GM18526 (cell line): ENCODE data around the gene UBE2D3.

Experiments
- POLR2A ChIP-seq: IDR thresholded peaks from 3 replicates; pipeline ENCODE4 v1.6.1; 2011; ENCODE audit not compliant: insufficient read length; ENCODE audit errors: extremely low read depth

The UBE2D3 gene

DNA sequence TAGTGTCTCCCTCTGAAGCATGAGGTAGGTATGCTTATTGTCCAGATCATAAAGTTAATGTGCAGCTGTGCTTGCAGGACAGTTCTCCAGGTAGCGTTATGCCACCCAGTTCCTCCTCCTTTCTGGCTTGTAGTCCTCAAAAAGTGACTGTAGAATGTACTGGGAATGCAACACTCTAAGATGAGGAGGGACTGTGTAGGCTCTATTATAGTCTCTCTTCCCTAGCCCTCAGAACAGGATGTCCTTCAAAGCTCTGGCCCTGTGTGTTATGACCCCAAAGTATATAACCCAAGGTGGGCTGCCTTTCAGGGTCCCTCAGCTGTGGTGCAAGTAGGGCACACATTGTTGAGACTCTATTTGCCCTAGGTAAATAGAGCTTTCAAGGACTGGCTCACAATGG, 45.8 kb downstream of the UBE2D3 start:
- TF ChIP-seq POLR2A = no peak

DNA sequence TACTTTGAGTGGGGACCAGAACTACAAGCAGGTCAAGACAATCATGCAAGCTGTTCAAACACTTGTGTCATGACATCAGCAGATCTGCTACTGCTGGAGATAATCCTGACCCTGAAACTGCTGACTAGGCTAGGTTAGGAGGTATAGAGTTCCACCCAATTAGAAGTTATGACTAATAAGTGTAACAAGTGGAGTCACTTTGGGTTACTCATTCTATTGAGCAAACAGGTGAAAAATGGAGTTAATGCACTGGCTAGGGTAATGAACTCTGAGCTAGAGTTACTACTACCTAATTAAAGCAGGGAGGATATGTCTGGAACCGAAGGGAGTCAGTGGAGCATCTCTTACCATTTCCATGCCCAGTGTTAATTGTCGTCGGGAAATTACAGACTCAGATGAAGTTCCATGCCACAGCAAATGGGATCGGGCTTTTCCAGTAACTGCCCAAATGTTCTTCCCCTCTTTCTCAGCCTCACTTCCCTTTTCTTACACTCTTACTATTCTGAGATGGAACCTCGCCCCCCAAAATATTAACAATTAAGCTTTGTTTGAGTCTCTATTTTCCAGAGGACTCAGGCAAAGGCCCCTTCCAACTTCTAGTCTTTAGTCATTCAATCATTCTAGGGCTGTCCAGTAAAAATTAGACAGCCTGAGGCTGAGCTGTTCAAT, 46.7 kb downstream of the UBE2D3 start:
- TF ChIP-seq POLR2A = no peak

- TF ChIP-seq POLR2A = no peak
Measured at GRCh38 chr4:102779204-102779603, 48.1 kb downstream of the UBE2D3 start.

DNA sequence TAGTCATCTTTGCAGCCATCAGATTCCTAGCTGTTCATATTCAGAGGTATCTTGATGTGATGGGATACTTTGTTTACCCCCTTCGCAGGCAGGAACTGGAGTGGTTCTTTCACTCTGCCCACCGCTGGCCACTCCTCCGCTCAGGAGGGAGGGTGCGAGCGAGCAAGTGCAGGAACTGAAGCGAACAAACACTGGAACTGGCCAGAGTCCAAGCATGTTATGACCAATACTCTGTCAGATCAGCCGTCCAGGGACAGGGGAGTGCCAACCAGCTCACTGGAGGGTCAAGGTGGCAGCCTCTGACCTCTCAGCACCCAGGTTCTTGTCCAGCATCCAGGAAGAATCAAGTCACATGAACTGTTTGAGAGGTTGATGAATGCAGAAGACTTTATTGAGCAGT, 48.6 kb downstream of the UBE2D3 start:
- no peak for TF ChIP-seq POLR2A

DNA sequence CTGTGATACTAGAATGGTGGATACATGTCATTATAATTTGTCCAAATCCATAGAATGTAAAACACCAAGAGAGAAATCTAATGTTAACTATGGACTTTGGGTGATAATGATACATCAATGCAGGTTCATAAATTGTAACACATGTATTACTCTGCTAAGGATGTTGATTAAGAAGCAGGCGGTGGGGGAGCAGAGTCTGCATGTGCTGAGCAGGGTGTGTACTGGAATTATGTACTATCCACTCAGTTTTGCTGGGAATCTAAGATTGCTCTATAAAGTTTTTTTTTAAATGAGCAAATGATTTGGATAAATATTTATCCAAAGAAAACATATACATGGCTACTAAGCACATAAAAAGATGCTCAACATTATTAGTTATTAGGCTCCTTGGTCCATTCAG, 51.5 kb downstream of the UBE2D3 start:
- no peak for TF ChIP-seq POLR2A

- TF ChIP-seq POLR2A = no peak
Measured at GRCh38 chr4:102774254-102774653, 53.1 kb downstream of the UBE2D3 start.

DNA sequence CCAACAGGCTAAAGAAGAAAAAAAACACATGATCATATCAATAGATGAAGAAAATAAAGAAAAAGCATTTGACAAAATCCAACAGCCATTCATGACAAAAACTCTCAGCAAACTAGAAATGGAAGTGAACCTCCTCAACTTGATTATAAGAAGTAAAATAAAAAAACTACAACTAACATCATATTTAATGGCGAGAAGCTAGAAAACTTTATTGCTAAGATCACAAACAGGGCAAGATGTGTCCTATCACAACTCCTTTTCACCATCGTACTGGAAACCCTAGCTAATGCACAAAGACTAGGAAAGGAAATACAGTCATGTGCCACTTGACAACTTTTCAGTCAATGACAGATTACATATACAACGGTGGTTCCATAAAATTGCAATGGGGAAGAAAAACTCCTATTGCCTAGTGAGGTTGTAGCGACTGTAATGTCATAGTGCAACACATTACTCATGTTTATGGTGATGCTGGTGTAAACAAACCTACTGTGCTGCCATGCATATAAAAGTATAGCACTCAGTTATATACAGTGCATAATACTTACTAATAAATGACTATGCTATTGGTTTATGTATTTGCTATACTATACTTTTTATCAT, 54.5 kb downstream of the UBE2D3 start:
- TF ChIP-seq POLR2A = no peak

DNA sequence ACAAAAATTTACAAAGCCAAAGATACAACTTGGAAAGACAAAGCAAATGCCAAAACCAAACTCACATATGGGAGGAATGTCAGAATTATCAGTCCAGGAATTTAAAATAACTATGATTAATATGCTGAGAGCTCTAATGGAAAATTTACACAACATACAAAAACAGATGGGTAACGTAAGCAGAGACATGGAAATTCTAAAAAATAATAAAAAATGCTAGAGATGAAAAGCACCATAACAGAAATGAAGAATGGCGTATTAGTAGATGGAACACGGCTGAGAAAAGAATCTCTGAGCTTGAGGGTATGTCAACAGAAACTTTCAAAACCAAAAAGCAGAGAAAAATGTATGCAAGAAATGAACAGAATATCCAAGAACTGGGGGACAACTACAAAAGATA, 62.5 kb downstream of the UBE2D3 start:
- no peak for TF ChIP-seq POLR2A

DNA sequence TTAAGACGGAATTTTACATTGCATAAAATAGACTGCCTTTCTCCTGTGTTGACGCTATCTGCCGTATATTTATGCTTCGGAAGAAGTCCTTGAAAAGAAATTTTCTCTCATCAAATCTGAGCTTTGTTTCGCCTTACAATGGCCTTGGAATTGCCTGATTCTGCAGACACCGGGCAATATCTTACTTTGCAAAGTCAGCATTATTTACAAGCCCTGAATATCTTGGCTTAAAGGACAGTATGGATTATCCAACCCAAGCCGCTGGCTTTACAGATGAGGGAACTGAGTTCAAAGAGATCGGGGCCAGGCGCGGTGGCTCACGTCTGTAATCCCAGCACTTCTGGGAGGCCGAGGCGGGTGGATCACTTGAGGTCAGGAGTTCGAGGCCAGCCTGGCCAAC, 65.4 kb downstream of the UBE2D3 start:
- no peak for TF ChIP-seq POLR2A

GRCh38 chr4:102761296-102761701, 66.1 kb downstream of the UBE2D3 start:
- TF ChIP-seq POLR2A = no peak

- peak; percentile 85 for TF ChIP-seq POLR2A
Measured at GRCh38 chr4:102760645-102761295, 66.6 kb downstream of the UBE2D3 start, which contains the start of gene MANBA. TSS of gene MANBA (minus strand) at chr4:102760968. CDS start at chr4:102760894, 74 bp downstream.

- TF ChIP-seq POLR2A = no peak
Measured at GRCh38 chr4:102759831-102760644, 67.3 kb downstream of the UBE2D3 start.

DNA sequence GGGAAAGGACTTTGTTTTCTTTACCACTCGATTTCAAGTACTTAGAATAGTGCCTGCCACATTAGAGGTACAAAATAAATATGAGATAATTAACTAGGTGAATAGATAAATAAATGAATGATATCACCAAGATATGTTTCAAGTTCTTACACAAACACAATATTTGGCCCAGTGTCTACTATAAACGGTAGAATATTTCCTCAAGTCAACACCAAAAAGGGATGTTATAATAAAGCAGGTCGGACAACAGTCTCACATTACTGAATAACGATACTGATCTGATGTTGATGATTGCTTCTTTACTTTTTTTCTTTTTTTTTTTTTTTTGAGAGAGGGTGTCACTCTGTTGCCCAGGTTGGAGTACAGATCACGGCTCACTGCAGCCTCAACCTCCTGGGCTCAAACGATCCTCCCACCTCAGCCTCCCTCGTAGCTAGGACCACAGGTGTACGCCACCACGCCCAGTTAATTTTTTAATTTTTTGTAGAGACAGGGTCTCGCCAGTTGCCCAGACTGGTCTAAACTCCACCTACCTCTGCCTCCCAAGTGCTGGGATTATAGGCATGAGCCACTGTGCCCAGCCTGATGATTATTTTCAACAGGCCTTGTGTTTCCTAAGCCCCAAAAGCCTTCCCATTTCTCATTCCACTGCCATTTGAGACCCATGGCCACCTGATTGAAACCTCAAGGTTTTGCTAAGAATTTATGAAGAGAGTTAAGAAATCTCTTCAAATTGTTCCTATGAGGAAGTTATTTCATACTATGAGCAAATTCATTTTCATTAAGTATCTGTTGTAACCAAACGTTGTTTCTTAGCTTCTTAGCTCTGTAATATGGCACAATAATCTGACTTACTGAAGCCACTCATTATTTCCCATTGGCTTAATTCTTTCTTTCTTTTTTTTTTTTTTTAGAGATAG, 68.8 kb downstream of the UBE2D3 start:
- no peak for TF ChIP-seq POLR2A

DNA sequence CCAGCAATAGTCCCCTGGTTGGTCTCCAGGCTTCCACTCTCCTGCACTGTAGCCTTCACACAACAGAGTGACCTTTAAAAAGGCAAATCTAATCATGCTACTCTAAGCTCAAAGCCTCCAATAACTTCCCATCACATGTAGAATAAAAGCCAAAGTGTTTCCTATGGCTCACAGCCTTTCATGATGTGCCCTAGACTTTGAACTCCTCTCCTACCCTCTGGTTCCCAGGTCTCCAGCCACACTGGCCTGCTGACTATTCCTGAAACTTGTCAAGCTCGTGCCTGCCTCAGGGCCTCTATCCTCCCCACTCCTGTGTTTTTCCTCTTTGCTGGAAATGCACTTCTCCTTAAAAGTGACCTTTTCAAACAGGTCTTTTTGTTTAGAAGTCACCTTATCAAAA, 69.7 kb downstream of the UBE2D3 start:
- no peak for TF ChIP-seq POLR2A

- no peak for TF ChIP-seq POLR2A
Measured at GRCh38 chr4:102754044-102754443, 73.3 kb downstream of the UBE2D3 start.

GRCh38 chr4:102751941-102752340, 75.4 kb downstream of the UBE2D3 start:
- no peak for TF ChIP-seq POLR2A
